NCI-H187 (cell line): ENCODE measurements around the gene PPL.
"Not testable (repeated sequence)": the region's sequence is repeated elsewhere in the genome, so short reads cannot be mapped to it uniquely, and the experiment has no call there.

Source experiments
- DNase-seq, 2 experiments: peaks; one replicate each; lab custom pipeline; 2025; lab: John Stamatoyannopoulos, UW

PPL gene, protein sequence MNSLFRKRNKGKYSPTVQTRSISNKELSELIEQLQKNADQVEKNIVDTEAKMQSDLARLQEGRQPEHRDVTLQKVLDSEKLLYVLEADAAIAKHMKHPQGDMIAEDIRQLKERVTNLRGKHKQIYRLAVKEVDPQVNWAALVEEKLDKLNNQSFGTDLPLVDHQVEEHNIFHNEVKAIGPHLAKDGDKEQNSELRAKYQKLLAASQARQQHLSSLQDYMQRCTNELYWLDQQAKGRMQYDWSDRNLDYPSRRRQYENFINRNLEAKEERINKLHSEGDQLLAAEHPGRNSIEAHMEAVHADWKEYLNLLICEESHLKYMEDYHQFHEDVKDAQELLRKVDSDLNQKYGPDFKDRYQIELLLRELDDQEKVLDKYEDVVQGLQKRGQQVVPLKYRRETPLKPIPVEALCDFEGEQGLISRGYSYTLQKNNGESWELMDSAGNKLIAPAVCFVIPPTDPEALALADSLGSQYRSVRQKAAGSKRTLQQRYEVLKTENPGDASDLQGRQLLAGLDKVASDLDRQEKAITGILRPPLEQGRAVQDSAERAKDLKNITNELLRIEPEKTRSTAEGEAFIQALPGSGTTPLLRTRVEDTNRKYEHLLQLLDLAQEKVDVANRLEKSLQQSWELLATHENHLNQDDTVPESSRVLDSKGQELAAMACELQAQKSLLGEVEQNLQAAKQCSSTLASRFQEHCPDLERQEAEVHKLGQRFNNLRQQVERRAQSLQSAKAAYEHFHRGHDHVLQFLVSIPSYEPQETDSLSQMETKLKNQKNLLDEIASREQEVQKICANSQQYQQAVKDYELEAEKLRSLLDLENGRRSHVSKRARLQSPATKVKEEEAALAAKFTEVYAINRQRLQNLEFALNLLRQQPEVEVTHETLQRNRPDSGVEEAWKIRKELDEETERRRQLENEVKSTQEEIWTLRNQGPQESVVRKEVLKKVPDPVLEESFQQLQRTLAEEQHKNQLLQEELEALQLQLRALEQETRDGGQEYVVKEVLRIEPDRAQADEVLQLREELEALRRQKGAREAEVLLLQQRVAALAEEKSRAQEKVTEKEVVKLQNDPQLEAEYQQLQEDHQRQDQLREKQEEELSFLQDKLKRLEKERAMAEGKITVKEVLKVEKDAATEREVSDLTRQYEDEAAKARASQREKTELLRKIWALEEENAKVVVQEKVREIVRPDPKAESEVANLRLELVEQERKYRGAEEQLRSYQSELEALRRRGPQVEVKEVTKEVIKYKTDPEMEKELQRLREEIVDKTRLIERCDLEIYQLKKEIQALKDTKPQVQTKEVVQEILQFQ (N-terminal part only)

DNA sequence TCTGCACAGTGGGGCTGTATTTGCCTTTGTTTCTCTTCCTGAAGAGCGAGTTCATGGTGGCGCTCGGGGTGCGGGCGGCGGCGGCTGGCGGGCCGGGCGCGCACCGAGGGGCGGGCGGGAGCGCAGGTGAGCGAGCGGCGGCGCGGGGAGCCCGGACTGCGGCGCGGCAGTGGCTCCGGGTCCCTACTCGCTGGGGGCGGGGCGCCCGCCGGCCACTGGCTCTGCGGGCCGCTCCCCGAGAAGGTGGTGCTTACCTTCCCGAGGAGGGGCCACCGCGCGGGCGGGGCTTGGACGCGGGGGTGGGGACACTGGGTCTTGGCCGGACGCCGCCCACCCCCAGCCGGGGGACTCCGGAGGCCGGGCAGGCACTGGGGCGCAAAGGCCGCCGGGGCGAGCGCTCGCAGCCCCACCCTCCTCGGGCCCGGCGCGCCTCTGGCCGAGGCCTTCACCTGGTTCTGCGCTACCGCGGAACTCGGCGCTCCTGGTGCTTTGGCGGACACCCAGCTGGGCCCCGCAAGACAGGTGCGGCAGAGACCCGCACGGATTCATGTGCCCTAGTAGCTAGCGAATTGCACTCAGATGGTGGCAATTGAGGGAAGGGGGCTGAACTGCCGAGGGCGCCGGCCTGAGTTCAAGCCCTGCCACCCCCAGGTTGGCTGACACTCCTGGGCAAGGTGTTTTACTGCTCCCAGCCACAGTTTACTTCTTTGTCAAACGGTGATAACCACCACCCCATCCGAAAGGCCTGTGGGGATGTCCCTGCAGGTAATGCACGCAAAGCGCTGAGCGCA lies at the start of gene PPL:
Gene PPL, minus strand, starts transcription at position 158 of the 791 bp plus-strand sequence. Its CDS starts 103 bp downstream, at position 55.
- DNase-seq: no peak

DNA sequence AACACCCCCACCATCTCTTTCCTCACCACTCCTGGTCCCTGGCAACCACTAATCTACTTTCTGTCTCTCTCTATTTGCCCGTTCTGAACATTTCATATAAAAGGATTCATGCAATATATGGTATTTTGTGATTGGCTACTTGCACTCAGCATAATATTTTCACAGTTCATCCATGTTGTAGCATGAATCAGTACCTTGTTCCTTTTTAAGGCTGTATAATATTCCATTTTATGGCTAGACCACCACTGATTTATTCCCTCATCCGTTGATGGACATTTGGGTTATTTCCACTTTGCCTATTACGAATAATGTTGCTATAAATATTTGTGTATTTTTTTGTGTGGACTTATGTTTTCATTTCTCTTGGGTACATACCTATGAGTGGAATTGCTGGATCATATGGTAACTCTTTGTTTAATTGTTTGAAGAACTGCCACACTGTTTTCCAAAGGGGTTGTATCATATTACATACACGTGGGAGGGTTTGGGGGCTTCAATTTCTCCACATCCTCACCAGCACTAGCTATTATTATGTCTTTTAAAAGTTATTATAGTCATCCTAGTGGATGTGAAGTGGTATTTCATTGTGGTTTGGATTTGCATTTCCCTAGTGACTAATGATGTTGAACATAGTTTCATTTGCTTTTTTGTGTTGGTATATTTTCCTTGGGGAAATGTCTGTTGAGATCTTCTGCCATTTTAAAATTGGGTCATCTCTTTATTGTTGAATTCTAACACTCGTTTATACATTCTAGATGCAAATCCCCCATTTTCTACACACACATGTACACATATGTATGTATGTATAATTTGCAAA lies 47.4 kb upstream of the PPL start:
- DNase-seq: no peak

DNA sequence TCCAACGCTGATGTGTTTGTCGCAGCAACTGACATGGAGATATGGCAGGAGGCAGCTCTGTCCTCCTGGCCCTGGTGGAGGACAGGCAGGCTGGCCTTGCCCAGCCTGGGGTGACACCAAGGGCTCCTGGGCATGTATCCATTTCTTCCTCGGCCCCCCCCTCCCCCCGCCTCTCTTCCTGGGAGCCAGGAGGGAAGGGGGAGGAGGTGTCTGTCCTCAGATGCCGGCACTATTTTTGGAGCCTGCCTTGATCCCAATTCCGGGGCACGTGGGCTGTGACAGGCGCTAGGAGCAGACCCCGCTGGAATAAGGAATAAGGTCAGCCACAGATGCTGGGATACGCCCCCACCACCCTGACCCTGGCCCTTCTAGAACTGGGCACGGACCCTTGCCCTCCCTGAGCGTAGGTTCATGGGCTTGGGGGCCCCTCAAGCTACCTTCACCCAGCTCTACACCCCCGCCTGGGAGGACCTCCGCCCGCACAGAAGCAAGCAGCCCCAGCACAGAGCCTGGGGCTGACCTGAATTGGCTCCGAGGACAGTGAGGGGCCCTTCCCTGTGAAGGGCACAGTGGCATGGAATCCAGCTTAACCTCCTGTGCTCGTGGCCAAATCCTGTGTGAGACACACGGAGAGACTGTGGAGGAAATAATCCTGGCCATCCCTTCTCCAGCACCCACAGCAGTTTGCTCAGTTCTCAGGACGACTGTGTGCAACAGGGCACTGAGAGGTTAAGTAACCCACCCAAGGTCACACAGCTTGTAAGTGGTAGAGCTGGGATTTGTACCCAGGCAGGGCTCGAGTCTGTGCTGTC lies 45.3 kb upstream of the PPL start:
- no peak for DNase-seq

DNA sequence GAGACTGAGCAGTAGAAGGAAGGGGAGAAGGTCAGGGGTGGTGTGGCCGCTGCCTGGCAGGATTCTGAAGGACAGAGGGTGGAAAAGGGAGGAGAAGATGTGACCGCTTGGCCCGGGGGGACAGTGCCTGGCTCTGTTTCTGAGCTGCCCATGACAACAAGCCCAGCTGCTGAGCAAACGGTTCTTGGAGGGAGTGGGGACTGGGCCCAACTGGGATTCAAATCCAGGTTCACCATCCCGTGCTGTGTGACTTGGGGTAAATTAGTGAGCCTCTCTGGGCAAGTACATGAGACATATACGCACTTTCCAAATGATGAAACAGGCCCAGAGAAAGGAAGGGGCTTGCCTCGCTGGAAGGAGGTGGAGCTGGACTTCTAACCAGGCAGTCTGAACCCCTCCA lies 44.5 kb upstream of the PPL start:
- no peak for DNase-seq

DNA sequence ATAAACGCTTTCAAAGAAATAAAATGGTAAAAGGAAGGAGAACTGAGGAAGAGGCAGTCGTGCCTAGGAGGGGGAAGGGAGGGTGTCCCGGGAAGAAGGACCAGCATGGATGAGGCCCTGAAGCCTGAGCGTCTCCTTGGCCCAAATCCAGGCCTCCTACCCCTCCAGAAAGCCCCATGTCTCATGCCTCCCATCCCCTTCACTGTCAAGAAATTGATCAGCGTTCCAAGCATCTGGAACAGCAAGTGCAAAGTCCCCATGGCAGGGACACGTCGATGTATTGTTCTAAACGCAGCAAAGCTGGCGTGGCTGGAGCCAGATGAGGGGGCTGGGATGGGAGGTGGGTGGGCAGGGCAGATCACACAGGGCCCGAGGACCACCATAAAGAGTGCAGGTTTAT lies 43.7 kb upstream of the PPL start:
- no peak for DNase-seq

DNA sequence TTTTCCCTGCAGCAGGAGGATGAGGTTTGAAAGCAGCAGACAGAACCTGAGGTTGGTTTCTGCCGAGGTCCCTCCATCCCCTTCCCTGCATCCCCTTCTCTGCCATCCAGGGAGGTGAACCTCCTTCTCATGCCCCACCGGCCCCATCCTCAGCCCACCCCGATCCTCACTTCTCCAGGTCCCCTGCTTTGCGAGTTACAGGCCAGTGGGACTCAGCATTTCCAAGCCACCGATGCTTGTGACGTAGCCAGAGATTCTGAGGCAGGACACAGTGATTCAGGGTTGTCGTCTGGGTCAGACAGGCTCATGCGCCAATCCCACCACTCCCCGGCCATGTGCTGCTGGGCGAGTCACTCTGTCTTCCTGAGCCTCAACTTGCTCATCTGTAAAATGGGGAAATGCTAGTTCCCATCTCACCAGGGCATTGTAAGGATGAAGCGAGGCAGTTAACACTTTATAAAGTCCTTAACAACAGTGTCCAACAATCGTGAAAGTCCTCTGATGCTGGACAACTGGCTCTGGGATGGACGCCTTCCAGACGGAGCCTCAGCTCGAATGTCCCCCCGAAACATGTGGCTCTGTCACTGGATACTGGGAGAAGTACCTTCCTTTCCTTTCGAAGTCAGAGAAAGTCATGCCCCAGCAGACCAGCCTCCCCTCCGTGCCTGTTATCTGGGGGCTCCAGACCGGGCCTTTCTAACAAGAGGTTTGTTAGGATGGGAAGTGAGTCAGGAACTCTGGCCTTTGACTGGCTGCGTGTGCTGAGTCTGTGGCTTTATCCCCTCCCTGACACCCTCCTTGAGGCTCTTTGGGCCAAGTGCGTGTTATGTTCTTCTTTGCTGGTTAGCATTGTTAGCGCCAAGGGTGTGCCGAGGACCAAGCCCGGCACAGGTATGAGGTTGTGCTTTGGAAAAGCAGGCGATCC lies 43.0 kb upstream of the PPL start:
- no peak for DNase-seq

DNA sequence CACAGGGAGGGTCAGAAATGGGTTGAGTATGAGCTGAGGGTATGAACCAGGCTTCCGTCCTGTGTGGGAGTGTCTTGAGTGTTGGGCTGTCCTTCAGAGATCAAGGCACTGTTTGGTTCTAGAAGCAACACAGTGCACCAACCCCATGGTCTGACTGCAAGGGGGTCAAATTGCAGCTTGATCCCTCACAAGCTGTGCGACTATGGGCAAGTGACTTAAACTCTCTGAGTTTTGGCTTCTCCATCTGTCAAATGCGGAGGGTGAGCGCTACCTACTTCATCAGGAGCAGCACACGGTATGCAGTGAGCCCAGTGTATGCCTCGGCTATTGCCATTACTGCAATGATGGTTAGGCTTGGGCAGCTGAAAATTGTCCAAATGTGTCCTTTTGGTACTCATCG lies 42.2 kb upstream of the PPL start:
- DNase-seq: no peak

DNA sequence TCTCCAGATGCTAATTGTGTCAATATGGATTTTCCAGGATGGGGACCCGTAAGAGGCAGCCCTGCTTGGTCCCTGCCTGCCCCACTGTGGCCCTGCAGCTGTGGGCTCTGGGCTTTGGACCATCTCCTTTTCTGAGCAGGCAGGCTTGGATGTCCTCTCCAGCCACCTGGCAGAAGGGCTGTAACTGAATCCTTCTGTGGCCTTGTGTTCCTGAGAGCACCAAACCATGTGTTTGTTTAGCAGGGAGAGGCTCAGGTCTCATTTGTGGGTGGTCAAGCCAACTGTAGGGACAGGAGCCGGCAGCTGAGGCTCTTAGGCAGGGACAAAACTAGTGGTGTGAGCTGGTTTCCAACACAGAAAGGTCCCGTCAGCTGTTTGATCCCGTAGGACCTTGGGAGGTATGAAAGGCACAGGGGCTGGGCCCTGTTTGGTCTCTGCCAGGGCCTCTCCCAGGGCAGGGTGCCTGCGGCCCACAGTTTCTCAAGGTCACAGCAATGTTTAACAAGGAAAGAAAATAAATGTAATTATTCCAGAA lies 39.7 kb upstream of the PPL start:
- no peak for DNase-seq

DNA sequence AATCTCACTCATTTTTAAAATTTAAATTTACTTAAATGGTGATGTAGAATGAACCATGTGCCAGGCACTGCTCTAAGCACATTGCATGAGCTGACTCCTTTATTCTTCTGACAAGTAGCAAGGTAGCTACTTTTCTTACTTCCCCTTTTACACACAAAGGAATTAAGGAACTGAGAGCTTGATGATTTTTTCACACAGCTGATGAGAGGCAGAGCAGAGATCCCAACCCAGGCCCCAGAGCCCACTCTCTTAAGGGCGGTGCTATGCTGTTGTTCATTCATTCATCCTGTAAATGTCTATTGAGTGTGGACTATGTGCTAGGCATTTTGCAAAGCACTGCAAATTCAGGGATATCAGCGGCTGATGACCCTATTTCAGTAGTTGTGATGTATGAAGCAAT lies 39.1 kb upstream of the PPL start:
- DNase-seq: no peak

DNA sequence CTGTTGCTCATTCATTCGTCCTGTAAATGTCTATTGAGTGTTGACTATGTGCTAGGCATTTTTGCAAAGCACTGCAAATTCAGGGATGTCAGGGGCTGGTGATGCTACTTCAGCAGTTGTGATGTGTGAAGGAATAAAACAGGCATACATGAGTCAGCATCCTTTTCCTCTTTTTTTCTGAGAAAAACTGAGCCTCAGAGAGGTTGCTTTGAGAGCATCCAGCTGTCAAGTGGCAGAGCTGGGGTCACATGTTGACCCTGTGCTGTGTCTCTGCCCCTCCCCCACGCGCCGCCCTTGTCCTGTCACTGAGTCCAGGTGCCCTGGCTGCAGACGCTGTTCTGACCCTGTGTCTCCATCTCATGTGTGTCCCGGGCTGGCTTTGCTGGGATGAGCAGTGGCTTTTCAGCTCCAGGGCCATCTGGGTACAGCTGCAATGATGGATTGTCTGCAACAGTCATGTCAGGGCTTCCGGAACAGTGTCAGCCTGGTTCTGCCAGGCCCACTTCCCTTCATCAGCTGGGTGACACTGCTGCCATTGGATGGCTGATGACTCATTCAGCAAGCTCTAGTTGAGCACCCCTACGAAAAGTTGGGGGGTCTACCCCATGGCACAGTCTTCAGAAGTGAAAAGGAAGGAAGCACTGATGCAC lies 36.1 kb upstream of the PPL start:
- DNase-seq: no peak

DNA sequence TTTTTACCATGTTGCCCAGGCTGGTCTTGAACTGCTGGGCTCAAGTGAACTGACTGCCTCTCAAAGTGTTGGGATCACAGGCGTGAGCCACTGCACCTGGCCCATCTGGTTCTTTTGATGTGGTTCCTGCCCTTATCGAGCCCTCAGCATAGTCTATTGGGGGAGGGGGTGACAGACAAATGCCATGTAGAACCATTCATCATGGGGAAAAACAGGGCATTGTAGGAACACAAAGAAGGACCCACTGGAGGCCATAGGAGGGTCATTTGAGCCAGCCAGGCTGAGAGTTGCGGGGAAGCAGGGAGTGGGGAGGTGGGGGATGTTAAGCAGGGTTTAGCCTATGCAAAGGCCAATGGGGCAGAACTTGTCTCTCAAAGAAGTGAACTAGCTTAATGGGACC lies 33.1 kb upstream of the PPL start:
- DNase-seq: no peak

DNA sequence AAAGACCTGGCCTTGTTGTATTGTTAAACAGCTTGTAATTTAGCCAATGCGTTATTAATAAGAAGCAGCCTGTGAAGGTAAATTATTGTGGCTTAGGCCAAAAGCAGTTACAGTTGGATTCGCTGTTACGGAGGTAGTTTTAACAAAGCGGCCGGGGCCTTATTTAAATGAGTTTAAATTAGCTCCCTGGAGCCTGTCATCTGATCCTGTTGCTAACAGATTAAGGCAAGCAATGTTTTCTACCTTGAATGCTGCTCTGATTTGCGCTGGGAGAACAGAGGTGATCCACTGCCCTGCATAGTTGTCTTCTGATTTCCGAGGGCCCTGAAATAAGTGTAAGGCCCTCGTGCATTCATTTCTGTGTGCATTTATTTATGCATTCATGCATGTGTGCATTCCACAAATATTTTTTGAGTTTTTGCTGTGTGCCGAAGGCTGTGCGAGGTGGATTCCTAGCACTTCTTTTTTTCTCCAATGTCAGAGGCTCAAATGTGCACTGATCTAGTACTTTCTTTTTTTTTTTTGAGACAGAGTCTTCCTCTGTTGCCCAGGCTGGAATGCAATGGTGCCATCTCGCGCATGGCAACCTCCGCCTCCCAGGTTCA lies 32.0 kb upstream of the PPL start:
- DNase-seq: no peak

DNA sequence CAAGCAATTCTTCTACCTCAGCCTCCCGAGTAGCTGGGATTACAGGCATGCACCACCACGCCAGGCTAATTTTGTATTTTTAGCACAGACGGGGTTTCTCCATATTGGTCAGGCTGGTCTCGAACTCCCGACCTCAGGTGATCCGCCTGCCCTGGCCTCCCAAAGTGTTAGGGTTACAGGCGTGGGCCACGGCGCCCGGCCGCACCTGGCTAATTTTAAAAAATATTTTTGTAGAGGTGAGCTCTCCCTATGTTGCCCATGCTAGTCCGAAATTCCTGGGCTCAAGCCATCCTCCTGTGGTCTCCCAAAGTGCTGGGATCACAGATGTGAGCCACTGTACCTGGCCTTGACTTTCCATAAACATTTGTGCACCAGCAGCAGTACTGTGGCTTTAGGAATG lies 31.3 kb upstream of the PPL start:
- not testable (repeated sequence) for DNase-seq

DNA sequence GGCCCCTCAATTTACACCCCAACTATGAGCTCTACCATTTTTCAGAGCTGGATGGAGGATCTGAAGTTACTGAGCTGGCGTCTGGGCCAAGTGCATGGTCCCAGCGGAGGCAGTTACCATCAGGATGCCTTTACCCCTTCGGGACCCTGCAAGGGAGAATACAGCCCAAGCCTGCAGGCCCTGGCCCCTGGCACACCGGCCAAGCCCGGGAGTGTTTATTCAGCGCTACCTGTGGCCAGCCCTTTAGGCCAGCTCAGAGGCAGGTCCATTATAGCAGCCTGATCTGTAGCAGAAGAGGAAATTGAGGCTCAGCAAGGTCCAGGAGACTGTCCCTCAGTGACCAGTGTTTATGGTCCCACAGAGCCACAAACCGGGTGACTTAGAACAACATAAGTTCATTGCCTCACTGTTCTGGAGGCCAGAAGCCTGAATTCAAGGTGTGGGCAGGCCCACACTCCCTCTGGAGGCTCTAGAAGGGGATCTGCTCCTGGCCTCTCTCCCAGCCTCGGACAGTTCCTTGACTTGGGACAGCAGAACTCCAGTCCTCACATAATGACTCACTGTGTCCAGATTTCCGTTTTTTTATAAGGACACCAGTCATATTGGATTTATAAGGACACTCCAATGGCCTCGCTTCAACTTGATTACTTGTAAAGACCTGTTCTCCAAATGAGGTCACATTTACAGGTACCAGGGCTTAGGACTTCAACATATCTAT lies 29.9 kb upstream of the PPL start:
- DNase-seq: no peak

DNA sequence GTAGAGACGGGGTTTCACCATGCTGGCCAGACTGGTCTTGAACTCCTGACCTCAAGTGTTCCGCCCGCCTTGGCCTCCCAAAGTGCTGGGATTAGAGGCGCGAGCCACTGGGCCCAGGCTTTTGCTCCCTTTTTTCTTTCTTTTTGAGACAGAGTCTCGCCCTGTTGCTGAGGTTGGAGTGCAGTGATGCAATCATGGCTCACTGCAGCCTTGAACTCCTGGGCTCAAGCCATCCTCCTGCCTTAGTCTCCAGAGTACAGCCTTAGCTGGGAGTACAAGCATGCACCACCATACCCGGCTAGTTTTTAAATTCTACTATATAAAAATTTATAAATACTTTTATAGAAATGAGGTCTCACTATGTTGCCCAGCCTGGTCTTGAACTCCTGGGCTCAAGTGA lies 26.6 kb upstream of the PPL start:
- DNase-seq: not testable (repeated sequence)

DNA sequence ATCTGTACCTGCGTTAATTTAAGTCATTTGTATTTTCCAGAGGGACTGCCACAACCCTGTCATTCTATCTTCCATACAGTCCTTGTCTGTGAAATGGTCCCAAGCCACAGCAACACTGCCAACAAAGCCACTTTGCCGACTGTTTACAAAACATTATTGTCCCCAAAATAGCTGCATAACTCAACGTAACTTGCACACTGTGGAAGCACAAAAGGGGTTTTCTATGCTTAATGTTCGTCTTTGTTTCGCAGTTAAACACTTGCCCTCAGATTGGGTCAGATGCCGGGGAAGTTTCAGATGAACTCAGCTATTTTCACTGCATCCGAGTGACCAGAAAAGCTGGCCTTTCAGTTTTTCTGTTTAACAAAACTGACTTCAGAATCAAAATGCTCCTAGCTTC lies 25.8 kb upstream of the PPL start:
- DNase-seq: no peak

DNA sequence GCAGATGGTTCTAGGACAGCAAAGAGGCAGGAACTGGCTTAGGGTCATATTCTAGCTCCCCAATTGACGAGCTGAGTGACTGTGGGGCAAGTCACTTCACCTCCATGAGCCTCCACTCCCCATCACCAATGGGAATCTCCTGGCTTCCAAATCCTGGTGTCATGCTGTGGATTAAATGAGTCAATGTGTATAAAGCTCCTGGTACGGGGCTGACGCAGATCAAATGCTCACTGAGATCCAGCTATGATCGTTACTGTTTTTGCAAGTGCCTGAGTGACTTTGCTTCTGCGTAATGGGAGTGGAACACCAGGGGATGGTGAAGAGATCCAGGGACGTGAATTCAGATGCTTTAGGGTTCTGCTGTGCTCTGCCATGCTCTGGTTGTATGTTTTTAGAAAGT lies 23.6 kb upstream of the PPL start:
- DNase-seq: no peak
